GM12865 (cell line): ENCODE results near the gene BCAP31.
A peak's percentile ranks its signal among the peaks of the same experiment; 100 is the strongest.

Experiments used
- DNase-seq: peaks from one replicate; pipeline ENCODE4 v3.0.0; 2010; ENCODE audit warnings: low read depth
- H3K4me3 ChIP-seq: 2 replicates; pipeline ENCODE4 v1.5.1; 2011; ENCODE audit warnings: mild to moderate bottlenecking, low read depth, low read length, control low read depth
- TF ChIP-seq, protein P1 (sequence below): IDR thresholded peaks from 2 replicates; pipeline ENCODE4 v1.5.1; 2011; ENCODE audit warnings: low read length, control low read depth, low read depth, inconsistent platforms; ENCODE audit not compliant: insufficient read depth; ENCODE audit errors: missing control alignments

BCAP31 gene

DNA sequence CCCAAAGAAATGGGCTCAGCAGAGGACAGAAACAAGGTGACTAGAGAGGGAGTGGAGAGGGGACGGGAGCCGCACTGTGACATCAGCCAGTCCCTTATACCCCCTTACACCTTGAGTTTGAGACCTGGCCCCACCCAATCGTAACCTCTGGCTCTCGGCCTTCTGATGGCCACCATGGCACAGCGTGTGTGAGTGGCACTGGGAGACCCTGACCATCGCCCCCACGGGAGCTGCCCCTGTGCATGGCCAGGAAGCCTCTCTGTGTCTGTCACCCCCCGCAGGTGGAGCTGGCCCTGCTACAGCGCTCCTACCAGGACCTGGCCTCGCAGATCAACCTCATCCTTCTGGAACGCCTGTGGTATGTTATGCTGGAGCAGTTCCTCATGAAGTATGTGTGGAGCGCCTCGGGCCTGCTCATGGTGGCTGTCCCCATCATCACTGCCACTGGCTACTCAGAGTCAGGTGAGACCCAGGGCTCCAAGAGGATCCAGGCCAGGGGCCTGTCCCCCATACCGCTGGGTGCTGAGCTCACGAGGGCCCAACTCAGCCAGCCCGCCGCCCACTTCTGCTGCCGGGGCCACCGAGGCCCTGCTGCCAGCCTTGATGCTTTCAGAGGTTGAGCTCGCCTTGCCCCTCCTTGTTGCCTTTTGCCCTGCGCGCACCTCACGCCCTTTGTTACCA, 4.9 kb upstream of the BCAP31 start:
- no peak overlapping the region for H3K4me3 ChIP-seq
- TF ChIP-seq, protein P1, sequence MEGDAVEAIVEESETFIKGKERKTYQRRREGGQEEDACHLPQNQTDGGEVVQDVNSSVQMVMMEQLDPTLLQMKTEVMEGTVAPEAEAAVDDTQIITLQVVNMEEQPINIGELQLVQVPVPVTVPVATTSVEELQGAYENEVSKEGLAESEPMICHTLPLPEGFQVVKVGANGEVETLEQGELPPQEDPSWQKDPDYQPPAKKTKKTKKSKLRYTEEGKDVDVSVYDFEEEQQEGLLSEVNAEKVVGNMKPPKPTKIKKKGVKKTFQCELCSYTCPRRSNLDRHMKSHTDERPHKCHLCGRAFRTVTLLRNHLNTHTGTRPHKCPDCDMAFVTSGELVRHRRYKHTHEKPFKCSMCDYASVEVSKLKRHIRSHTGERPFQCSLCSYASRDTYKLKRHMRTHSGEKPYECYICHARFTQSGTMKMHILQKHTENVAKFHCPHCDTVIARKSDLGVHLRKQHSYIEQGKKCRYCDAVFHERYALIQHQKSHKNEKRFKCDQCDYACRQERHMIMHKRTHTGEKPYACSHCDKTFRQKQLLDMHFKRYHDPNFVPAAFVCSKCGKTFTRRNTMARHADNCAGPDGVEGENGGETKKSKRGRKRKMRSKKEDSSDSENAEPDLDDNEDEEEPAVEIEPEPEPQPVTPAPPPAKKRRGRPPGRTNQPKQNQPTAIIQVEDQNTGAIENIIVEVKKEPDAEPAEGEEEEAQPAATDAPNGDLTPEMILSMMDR, result no peak
- DNase-seq, result no peak

GRCh38 chrX:153728095-153728494, 3.9 kb upstream of the BCAP31 start:
- TF ChIP-seq, protein P1, result no peak
- no peak for DNase-seq
- no peak overlapping the region for H3K4me3 ChIP-seq

GRCh38 chrX:153727123-153727931, 3.1 kb upstream of the BCAP31 start:
- TF ChIP-seq, protein P1, result no peak
- DNase-seq, result peak; percentile 18
- peak overlapping the region; percentile 26 for H3K4me3 ChIP-seq

- peak; percentile 88 for DNase-seq
- TF ChIP-seq, protein P1, result no peak
- peak overlapping the region; percentile 46 for H3K4me3 ChIP-seq
These were observed 2.3 kb upstream of the BCAP31 start for GRCh38 chrX:153726286-153727122.

DNA sequence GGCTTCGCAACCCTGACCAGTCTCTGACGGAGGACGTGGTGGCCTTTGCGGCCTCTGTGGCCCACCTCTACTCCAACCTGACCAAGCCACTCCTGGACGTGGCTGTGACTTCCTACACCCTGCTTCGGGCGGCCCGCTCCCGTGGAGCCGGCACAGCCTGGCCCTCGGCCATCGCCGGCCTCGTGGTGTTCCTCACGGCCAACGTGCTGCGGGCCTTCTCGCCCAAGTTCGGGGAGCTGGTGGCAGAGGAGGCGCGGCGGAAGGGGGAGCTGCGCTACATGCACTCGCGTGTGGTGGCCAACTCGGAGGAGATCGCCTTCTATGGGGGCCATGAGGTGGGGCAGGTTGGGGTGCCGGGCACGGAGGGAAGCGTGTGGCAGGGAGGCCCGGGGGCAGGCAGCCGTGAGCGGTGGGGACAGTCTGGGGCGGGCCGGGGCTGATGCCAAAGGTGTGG, 1.7 kb upstream of the BCAP31 start:
- DNase-seq, result peak; percentile 3
- TF ChIP-seq, protein P1, result no peak
- H3K4me3 ChIP-seq, result no peak overlapping the region

DNA sequence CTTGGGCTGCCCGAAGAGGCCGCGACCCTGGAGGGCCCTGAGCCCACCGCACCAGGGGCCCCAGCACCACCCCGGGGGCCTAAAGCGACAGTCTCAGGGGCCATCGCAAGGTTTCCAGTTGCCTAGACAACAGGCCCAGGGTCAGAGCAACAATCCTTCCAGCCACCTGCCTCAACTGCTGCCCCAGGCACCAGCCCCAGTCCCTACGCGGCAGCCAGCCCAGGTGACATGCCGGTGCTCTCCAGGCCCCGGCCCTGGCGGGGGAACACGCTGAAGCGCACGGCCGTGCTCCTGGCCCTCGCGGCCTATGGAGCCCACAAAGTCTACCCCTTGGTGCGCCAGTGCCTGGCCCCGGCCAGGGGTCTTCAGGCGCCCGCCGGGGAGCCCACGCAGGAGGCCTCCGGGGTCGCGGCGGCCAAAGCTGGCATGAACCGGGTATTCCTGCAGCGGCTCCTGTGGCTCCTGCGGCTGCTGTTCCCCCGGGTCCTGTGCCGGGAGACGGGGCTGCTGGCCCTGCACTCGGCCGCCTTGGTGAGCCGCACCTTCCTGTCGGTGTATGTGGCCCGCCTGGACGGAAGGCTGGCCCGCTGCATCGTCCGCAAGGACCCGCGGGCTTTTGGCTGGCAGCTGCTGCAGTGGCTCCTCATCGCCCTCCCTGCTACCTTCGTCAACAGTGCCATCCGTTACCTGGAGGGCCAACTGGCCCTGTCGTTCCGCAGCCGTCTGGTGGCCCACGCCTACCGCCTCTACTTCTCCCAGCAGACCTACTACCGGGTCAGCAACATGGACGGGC, 1.0 kb upstream of the BCAP31 start:
- peak overlapping the region; percentile 57 for H3K4me3 ChIP-seq
- DNase-seq, result peak; percentile 8
- TF ChIP-seq, protein P1, result no peak
